ENCODE measurements around the gene CCNJL.

GRCh38 chr5:160342413-160342941, 30.1 kb upstream of the CCNJL start:
- TF ChIP-seq CTCF (IDR thresholded peaks at IDR 0.05) (no peak), POLR2A (IDR thresholded peaks at IDR 0.05) (peak in 1 of 2 donors; percentile 49)
